NAMALWA (cell line): ENCODE measurements around the gene LPGAT1.
"Not testable (repeated sequence)": the region's sequence is repeated elsewhere in the genome, so short reads cannot be mapped to it uniquely, and the experiment has no call there.

Experiments used
- DNase-seq: peaks from one replicate; pipeline ENCODE4 v3.0.0-alpha.2; 2015; ENCODE audit warnings: low spot score

LPGAT1 gene

GRCh38 chr1:211704543-211704942 is 126.0 kb downstream of the LPGAT1 start:
- DNase-seq = no peak

- DNase-seq = no peak
Observed at GRCh38 chr1:211703812-211704537, 126.6 kb downstream of the LPGAT1 start.

GRCh38 chr1:211701733-211702132 is 128.8 kb downstream of the LPGAT1 start:
- DNase-seq = no peak

- no peak for DNase-seq
Observed at GRCh38 chr1:211699059-211699458, 131.5 kb downstream of the LPGAT1 start.

GRCh38 chr1:211698161-211699026 is 132.2 kb downstream of the LPGAT1 start:
- DNase-seq = peak; percentile 79

GRCh38 chr1:211697356-211697755 is 133.2 kb downstream of the LPGAT1 start:
- DNase-seq = peak; percentile 94

GRCh38 chr1:211695135-211695816 is 135.3 kb downstream of the LPGAT1 start:
- no peak for DNase-seq

GRCh38 chr1:211693911-211694310 is 136.7 kb downstream of the LPGAT1 start:
- not testable (repeated sequence) for DNase-seq
